K562 (cell line): ENCODE data around the gene DNALI1. TPM values are rescaled to one million over a fixed set of nuclear protein-coding genes. Genes with fewer than 3 reads are reported as not detected.

Source experiments
- BCOR ChIP-seq: fragments of 450-650 bp; IDR thresholded peaks from 2 replicates; pipeline ENCODE4 v1.6.1; 2016
- CC2D1A ChIP-seq: fragments of 450-650 bp; IDR thresholded peaks from 2 replicates; pipeline ENCODE4 v1.6.1; 2017; ENCODE audit warnings: mild to moderate bottlenecking
- DNMT1 ChIP-seq: fragments of 450-650 bp; IDR thresholded peaks from 2 replicates; pipeline ENCODE4 v1.6.1; 2016; ENCODE audit warnings: antibody characterized with exemption, mild to moderate bottlenecking
- EGR1 ChIP-seq: fragments of 450-650 bp; conservative IDR thresholded peaks from 2 replicates; pipeline ENCODE4 v1.6.1; 2017; ENCODE audit warnings: mild to moderate bottlenecking
- ELF4 ChIP-seq: fragments of 450-650 bp; formaldehyde crosslinking; IDR thresholded peaks from 2 replicates; pipeline ENCODE4 v1.4.0; 2022; ENCODE audit warnings: missing genetic modification characterization
- EP400 ChIP-seq: fragments of 450-650 bp; IDR thresholded peaks from 2 replicates; pipeline ENCODE4 v1.6.1; 2017; ENCODE audit warnings: antibody characterized with exemption, mild to moderate bottlenecking, moderate library complexity
- ERF ChIP-seq: fragments of 450-650 bp; formaldehyde crosslinking; IDR thresholded peaks from 2 replicates; pipeline ENCODE4 v1.4.0; 2020; ENCODE audit warnings: mild to moderate bottlenecking, mixed read lengths
- FOXA3 ChIP-seq, 2 experiments: fragments of 450-650 bp in 1 of 2; sonication (generic) in 1 of 2; formaldehyde crosslinking; IDR thresholded peaks in 1 of 2; conservative IDR thresholded peaks in 1 of 2; 2 replicates each; pipeline versions ENCODE4 v1.4.0 to v1.8.0; 2020 to 2022; ENCODE audit warnings: mild to moderate bottlenecking in 2 of 2, missing genetic modification reagents in 1 of 2
- GATA2 ChIP-seq: sonication (generic); formaldehyde crosslinking; IDR thresholded peaks from 2 replicates; pipeline ENCODE4 v1.4.0; 2020; ENCODE audit warnings: mild to moderate bottlenecking, missing genetic modification reagents
- KAT2B ChIP-seq: IDR thresholded peaks from one replicate; pipeline ENCODE4 v1.6.1; 2012; ENCODE audit warnings: low read depth, mild to moderate bottlenecking, control low read depth, inconsistent platforms, low read length, moderate library complexity
- PHB ChIP-seq: fragments of 250-450 bp; sonication (Bioruptor Pico); IDR thresholded peaks from 2 replicates; pipeline ENCODE4 v1.5.0; 2021
- POLR3A ChIP-seq: IDR thresholded peaks from 2 replicates; pipeline ENCODE4 v1.6.1; 2011; ENCODE audit warnings: borderline replicate concordance, mild to moderate bottlenecking, moderate library complexity; ENCODE audit not compliant: insufficient read length, insufficient read depth; ENCODE audit errors: extremely low read depth
- SOX6 ChIP-seq: fragments of 450-650 bp; IDR thresholded peaks from 2 replicates; pipeline ENCODE4 v1.6.1; 2014; ENCODE audit warnings: mild to moderate bottlenecking
- TCF7 ChIP-seq: sonication (generic); IDR thresholded peaks from 2 replicates; pipeline ENCODE4 v1.6.1; 2016; ENCODE audit warnings: antibody characterized with exemption, borderline replicate concordance
- ZNF436 ChIP-seq: fragments of 250-450, 450-650 bp; sonication (Bioruptor Pico); formaldehyde crosslinking; IDR thresholded peaks from 2 replicates; pipeline ENCODE4 v1.7.0; 2020; ENCODE audit warnings: mild to moderate bottlenecking
- ZNF644 ChIP-seq: fragments of 200-800 bp; sonication (Bioruptor generic); IDR thresholded peaks from 2 replicates; pipeline ENCODE4 v1.6.1; 2016; ENCODE audit warnings: low read depth, missing genetic modification characterization, missing compliant biosample characterization
- ZNF699 ChIP-seq: fragments of 250-450 bp; sonication (Bioruptor Pico); IDR thresholded peaks from 2 replicates; pipeline ENCODE4 v1.8.0; 2021; ENCODE audit warnings: mild to moderate bottlenecking, moderate library complexity; ENCODE audit not compliant: insufficient replicate concordance
- ZNF707 ChIP-seq: fragments of 250-450 bp; sonication (Bioruptor Pico); conservative IDR thresholded peaks from 2 replicates; pipeline ENCODE4 v1.8.0; 2022; ENCODE audit warnings: inconsistent platforms, mild to moderate bottlenecking, moderate library complexity
- polyA plus RNA-seq, 8 experiments: library from polyadenylated mRNA; depleted of rRNA in 4 of 8; stranded (reverse) in 5 of 8; unstranded in 3 of 8; fragments of >200 nt; fragmentation: Nextera tagmentation in 2 of 8; fragmentation: Illumina TruSeq in 1 of 8; extraction: Ambion mirVana in 2 of 8; extraction: Trizol in 1 of 8; gene quantifications; 2 replicates each; pipeline versions ENCODE4 v1.2.1 to v1.2.3, GENCODE V29; 2011 to 2014; ENCODE audit warnings: inconsistent platforms in 1 of 8, missing spikeins in 1 of 8
- total RNA-seq, 7 experiments: library from RNA; depleted of rRNA in 6 of 7; stranded (reverse); fragments of >200 nt in 6 of 7; fragmentation: Illumina TruSeq in 2 of 7; extraction: Trizol in 2 of 7; gene quantifications; 2 replicates each; pipeline versions ENCODE4 v1.2.1 to v1.2.3, GENCODE V29; 2011 to 2021; ENCODE audit warnings: low replicate concordance in 1 of 7
- TF ChIP-seq, protein P1 (sequence below): fragments of 450-650 bp; IDR thresholded peaks from 2 replicates; pipeline ENCODE4 v1.6.1; 2016; ENCODE audit warnings: missing biosample characterization, missing genetic modification characterization
- TF ChIP-seq, protein P2 (sequence below): fragments of 450-650 bp; formaldehyde crosslinking; conservative IDR thresholded peaks from 2 replicates; pipeline ENCODE4 v1.4.0; 2022; ENCODE audit warnings: mild to moderate bottlenecking, missing genetic modification characterization
- TF ChIP-seq, protein P3 (sequence below): fragments of 450-650 bp; IDR thresholded peaks from 2 replicates; pipeline ENCODE4 v1.6.1; 2016; ENCODE audit warnings: borderline replicate concordance

Gene DNALI1
- total and polyA plus RNA-seq, 9 of the 15 experiments (the other 6 are each of a cell fraction or from before 2014, with no cell fraction given) = 0.87 to 5.6 (median 1.2) TPM

DNA sequence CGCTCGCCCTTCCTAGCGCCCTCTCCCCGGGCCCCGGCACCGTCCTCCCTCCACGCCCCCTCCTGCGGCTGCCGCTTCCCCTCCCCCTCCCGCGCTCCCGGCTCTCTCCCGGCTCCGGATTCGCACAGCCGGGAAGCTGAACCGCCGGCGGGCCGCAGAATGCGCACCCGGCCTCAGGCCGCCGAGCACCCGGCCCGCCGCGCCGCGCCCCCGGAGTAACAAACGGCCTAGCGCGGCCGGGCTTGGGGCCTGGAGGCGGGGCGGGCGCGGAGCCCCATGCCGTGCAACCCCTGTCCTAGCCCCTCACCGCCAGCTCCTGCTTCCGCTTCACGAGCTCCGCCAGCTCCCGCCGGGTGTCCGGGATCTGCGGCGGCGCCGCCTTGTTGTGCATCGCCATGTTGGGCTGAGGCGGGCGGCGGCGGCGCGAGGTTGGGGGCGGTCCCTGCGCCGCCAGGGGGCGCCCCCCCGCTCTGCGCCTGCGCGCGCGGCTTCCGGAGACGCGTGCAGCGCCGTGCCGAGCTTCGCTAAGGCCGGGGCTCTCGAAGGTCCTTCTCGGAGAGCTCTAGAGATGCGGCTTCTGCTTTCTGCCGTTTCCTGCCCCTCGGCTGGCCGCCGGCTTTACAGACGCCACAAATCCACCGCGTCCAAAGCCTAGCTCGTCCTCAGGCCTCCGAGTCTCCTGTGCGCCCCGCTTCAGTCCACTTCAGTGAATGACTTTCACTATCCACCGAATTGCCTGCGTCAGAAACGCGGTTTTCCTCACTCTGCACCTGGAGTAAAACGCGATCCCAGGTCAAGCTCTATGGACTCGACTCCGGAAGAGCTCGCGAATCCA is 42.2 kb upstream of the DNALI1 start, which contains the start of gene MEAF6 (continued):
- TF ChIP-seq POLR3A (no peak), ZNF436 (CRISPR knock-in tag) (no peak), SOX6 (peak; percentile 58; the same call in 1 of the 2 replicates), ERF (no peak), ZNF644 (tag) (no peak), CC2D1A (no peak), GATA2 (CRISPR knock-in tag) (no peak), EGR1 (no peak), FOXA3 (CRISPR knock-in tag; conservative IDR thresholded peaks at IDR 0.05 in 1 of 2, IDR thresholded peaks at IDR 0.05 in 1 of 2) (no peak), ZNF707 (CRISPR knock-in tag) (no peak), PHB (0 out of 2 replicates have a peak, but pooled peaks have one; percentile 13), DNMT1 (no peak), BCOR (peak; percentile 96), EP400 (peak; percentile 87), TCF7 (peak; percentile 64; the same call in 1 of the 2 replicates), ZNF699 (CRISPR knock-in tag) (no peak), KAT2B (no peak), ELF4 (CRISPR knock-in tag) (no peak)
- TF ChIP-seq, protein P1, sequence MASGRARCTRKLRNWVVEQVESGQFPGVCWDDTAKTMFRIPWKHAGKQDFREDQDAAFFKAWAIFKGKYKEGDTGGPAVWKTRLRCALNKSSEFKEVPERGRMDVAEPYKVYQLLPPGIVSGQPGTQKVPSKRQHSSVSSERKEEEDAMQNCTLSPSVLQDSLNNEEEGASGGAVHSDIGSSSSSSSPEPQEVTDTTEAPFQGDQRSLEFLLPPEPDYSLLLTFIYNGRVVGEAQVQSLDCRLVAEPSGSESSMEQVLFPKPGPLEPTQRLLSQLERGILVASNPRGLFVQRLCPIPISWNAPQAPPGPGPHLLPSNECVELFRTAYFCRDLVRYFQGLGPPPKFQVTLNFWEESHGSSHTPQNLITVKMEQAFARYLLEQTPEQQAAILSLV (tag) = no peak
- TF ChIP-seq, protein P2, sequence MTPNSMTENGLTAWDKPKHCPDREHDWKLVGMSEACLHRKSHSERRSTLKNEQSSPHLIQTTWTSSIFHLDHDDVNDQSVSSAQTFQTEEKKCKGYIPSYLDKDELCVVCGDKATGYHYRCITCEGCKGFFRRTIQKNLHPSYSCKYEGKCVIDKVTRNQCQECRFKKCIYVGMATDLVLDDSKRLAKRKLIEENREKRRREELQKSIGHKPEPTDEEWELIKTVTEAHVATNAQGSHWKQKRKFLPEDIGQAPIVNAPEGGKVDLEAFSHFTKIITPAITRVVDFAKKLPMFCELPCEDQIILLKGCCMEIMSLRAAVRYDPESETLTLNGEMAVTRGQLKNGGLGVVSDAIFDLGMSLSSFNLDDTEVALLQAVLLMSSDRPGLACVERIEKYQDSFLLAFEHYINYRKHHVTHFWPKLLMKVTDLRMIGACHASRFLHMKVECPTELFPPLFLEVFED (CRISPR knock-in tag) = no peak
- TF ChIP-seq, protein P3, sequence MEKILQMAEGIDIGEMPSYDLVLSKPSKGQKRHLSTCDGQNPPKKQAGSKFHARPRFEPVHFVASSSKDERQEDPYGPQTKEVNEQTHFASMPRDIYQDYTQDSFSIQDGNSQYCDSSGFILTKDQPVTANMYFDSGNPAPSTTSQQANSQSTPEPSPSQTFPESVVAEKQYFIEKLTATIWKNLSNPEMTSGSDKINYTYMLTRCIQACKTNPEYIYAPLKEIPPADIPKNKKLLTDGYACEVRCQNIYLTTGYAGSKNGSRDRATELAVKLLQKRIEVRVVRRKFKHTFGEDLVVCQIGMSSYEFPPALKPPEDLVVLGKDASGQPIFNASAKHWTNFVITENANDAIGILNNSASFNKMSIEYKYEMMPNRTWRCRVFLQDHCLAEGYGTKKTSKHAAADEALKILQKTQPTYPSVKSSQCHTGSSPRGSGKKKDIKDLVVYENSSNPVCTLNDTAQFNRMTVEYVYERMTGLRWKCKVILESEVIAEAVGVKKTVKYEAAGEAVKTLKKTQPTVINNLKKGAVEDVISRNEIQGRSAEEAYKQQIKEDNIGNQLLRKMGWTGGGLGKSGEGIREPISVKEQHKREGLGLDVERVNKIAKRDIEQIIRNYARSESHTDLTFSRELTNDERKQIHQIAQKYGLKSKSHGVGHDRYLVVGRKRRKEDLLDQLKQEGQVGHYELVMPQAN = peak; percentile 32; the same call in 1 of the 2 replicates
